ENCODE data around the gene NELFB. TPM values are rescaled to one million over a fixed set of nuclear protein-coding genes. Genes with fewer than 3 reads are reported as not detected.

The NELFB gene
- total and polyA plus RNA-seq, 9 of the 15 experiments (the other 6 are each of a cell fraction or from before 2014, with no cell fraction given), result 0.24 to 84.0 (median 29.7) TPM

- CTCF ChIA-PET (ENCODE audit: low intra/inter-chr PET ratio), result no interaction called here
- no peaks in the 10 kb centered on the region for H3K27me3 ChIP-seq (ENCODE audit: control insufficient read depth in 2 of 2, insufficient read depth in 2 of 2, low read length in 2 of 2)
- H3K27ac ChIP-seq (ENCODE audit: extremely low read depth, low read depth, low read length), result no peak overlapping the region
- TF ChIP-seq EGR1 (conservative IDR thresholded peaks at IDR 0.05) (no peak), ELF2 (CRISPR knock-in tag; IDR thresholded peaks at IDR 0.05) (no peak), KAT7 (CRISPR knock-in tag; IDR thresholded peaks at IDR 0.05; ENCODE audit: borderline replicate concordance) (no peak), HIVEP1 (CRISPR knock-in tag; IDR thresholded peaks at IDR 0.05) (no peak), ZNF12 (CRISPR knock-in tag; IDR thresholded peaks at IDR 0.05) (no peak), RERE (CRISPR knock-in tag; IDR thresholded peaks at IDR 0.05; ENCODE audit: borderline replicate concordance) (no peak)
- H3K9me1 ChIP-seq (ENCODE audit: control insufficient read depth, insufficient read depth, low read length), result no peaks in the 10 kb centered on the region
- intact Hi-C loops (cut with micrococcal nuclease) (no loop called here), in situ Hi-C loops (cut with MboI) (no loop called here)
- WGBS (ENCODE audit: insufficient coverage, low coverage, missing lambda C conversion rate), result 64% methylated on average over 35 of the region's 42 CpGs
- H3K9ac ChIP-seq (ENCODE audit: insufficient read depth in 1 of 2, low read depth in 2 of 2, low read length in 2 of 2), result peak overlapping the region in 1 of 2 experiments; percentile 72; a peak in 2 of 4 replicates
- no peak overlapping the region for H3K4me3 ChIP-seq
- H4K20me1 ChIP-seq (replicated peaks; ENCODE audit: control insufficient read depth, insufficient read depth, low read length), result 0 out of 2 replicates have a peak, but pooled peaks cover 5% of the 10 kb centered on the region
- BruUV-seq (replicated peaks), result no TSS peak
- H3K9me3 ChIP-seq (replicated peaks; ENCODE audit: control insufficient read depth, insufficient read depth, low read depth, low read length), result no peaks in the 10 kb centered on the region
- FAIRE-seq (no peak), ATAC-seq (no peak), DNase-seq (ENCODE audit: extremely low read depth in 1 of 4, low spot score in 3 of 4) (no peak)
- H3K36me3 ChIP-seq (ENCODE audit: control insufficient read depth, insufficient read depth, low read length), result no peaks in the 10 kb centered on the region
- POLR2A ChIA-PET, result interaction anchor here (0.9 kb wide), 1 partner anchor 164 kb away, joined by 3 read pairs; no protein-coding TSS in a partner anchor
- H3K4me1 ChIP-seq (replicated peaks in 1 of 2; ENCODE audit: control insufficient read depth in 2 of 2, insufficient read depth in 2 of 2, low read length in 2 of 2), result peaks cover 16 to 96% of the 10 kb centered on the region in 2 experiments
- no peaks in the 10 kb centered on the region for H3K79me2 ChIP-seq (ENCODE audit: control insufficient read depth, insufficient read depth, low read length)
- no peak overlapping the region for H2AFZ ChIP-seq (ENCODE audit: low read depth, low read length)
- no peak overlapping the region for H3K4me2 ChIP-seq (ENCODE audit: insufficient read depth, low read length)
Measured at GRCh38 chr9:137314561-137315560, 59.7 kb downstream of the NELFB start.
